Neutrophil (primary cell): Measurements from ENCODE around the gene TNRC18.
A peak's percentile ranks its signal among the peaks of the same experiment; 100 is the strongest.
"Not testable (repeated sequence)": the region's sequence is repeated elsewhere in the genome, so short reads cannot be mapped to it uniquely, and the experiment has no call there.

Experiments used
- H3K27ac ChIP-seq: fragments of 200-600 bp; sonication (generic); 2 replicates; pipeline ENCODE4 v1.5.1; 2016; ENCODE audit warnings: mild to moderate bottlenecking, moderate library complexity
- H3K27me3 ChIP-seq: fragments of 200-600 bp; sonication (generic); 2 replicates; pipeline ENCODE4 v1.6.0; 2016; ENCODE audit warnings: mild to moderate bottlenecking
- H3K36me3 ChIP-seq: fragments of 200-600 bp; sonication (generic); 2 replicates; pipeline ENCODE4 v1.5.1; 2017
- H3K4me1 ChIP-seq, 2 experiments: fragments of 200-600 bp in 1 of 2; sonication (generic) in 1 of 2; 1 replicate in 1 of 2; 2 replicates in 1 of 2; pipeline versions ENCODE4 v1.5.1 to v1.6.1; 2013 to 2016; ENCODE audit warnings: low read depth in 1 of 2, low read length in 1 of 2, mild to moderate bottlenecking in 1 of 2, moderate library complexity in 1 of 2; ENCODE audit not compliant: control insufficient read depth in 1 of 2, insufficient read depth in 1 of 2
- H3K4me3 ChIP-seq, 2 experiments: fragments of 200-600 bp in 1 of 2; sonication (generic) in 1 of 2; 1 replicate in 1 of 2; 2 replicates in 1 of 2; pipeline ENCODE4 v1.5.1; 2013 to 2016; ENCODE audit warnings: low read depth in 1 of 2, low read length in 1 of 2, mild to moderate bottlenecking in 1 of 2, moderate library complexity in 1 of 2
- H3K9me3 ChIP-seq: fragments of 200-600 bp; sonication (generic); 2 replicates; pipeline ENCODE4 v1.5.1; 2016
- CTCF ChIP-seq: fragments of 200-600 bp; sonication (generic); IDR thresholded peaks from 2 replicates; pipeline ENCODE4 v1.5.1; 2016; ENCODE audit warnings: antibody characterized with exemption

TNRC18 gene

DNA sequence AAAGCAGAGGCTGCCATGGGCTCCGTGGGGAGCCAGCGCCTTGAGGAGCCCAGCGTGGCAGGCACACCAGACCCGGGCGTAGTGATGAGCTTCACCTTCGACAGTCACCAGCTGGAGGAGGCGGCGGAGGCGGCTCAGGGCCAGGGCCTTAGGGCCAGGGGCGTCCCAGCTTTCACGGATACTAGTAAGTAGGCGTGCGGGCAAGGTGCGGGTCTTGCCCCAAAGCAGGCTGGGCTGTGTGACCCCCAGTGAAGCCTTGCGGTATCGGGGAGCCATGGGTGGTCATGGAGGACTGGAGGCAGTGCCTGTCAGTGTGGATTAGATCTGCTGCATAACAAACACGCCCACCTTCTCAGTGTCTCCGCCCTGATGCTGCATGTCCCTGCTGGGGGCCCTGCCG, 135.8 kb downstream of the TNRC18 start:
- Histone ChIP-seq H3K9me3 (no peaks in the 10 kb centered on the region), H3K27ac (no peak overlapping the region), H3K27me3 (peaks cover 33% of the 10 kb centered on the region), H3K36me3 (no peaks in the 10 kb centered on the region), H3K4me3 (no peak overlapping the region), H3K4me1 (peaks cover 0 to 7% of the 10 kb centered on the region in 2 experiments)
- no peak for TF ChIP-seq CTCF

- not testable (repeated sequence) for H3K4me3 ChIP-seq, H3K4me1 ChIP-seq, H3K9me3 ChIP-seq, H3K36me3 ChIP-seq, H3K27ac ChIP-seq
- peaks cover 36% of the 10 kb centered on the region for H3K27me3 ChIP-seq
Measured at GRCh38 chr7:5287373-5287772, 136.3 kb downstream of the TNRC18 start.

GRCh38 chr7:5286933-5287332, 136.7 kb downstream of the TNRC18 start:
- Histone ChIP-seq H3K9me3 (no peaks in the 10 kb centered on the region), H3K36me3 (no peaks in the 10 kb centered on the region), H3K4me3 (no peak overlapping the region), H3K27ac (no peak overlapping the region), H3K4me1 (peaks cover 0 to 7% of the 10 kb centered on the region in 2 experiments), H3K27me3 (peaks cover 40% of the 10 kb centered on the region)
- no peak for TF ChIP-seq CTCF

GRCh38 chr7:5284304-5285281, 139.0 kb downstream of the TNRC18 start:
- no peak overlapping the region for H3K27ac ChIP-seq
- H3K36me3 ChIP-seq: no peaks in the 10 kb centered on the region
- TF ChIP-seq CTCF: no peak
- H3K4me1 ChIP-seq: peaks cover 0 to 7% of the 10 kb centered on the region in 2 experiments
- H3K4me3 ChIP-seq: no peak overlapping the region
- no peaks in the 10 kb centered on the region for H3K9me3 ChIP-seq
- peaks cover 55% of the 10 kb centered on the region for H3K27me3 ChIP-seq

GRCh38 chr7:5283421-5284303, 140.0 kb downstream of the TNRC18 start:
- peaks cover 55% of the 10 kb centered on the region for H3K27me3 ChIP-seq
- H3K4me1 ChIP-seq: peaks cover 0 to 7% of the 10 kb centered on the region in 2 experiments
- H3K27ac ChIP-seq: no peak overlapping the region
- H3K36me3 ChIP-seq: no peaks in the 10 kb centered on the region
- peak overlapping the region in 1 of 2 experiments; percentile 41 for H3K4me3 ChIP-seq
- no peaks in the 10 kb centered on the region for H3K9me3 ChIP-seq
- no peak for TF ChIP-seq CTCF
